ENCODE results near the gene CITED4. TPM values are rescaled to one million over a fixed set of nuclear protein-coding genes. Genes with fewer than 3 reads are reported as not detected.

The CITED4 gene
- total and polyA plus RNA-seq, 9 of the 15 experiments (the other 6 are each of a cell fraction or from before 2014, with no cell fraction given), result 0.11 to 1.2 (median 0.17) TPM; not detected in 2

GRCh38 chr1:40825435-40825788 is 36.8 kb downstream of the CITED4 start:
- CTCF ChIA-PET (ENCODE audit: low intra/inter-chr PET ratio), result interaction anchor here (0.7 kb wide), 1 partner anchor 52 kb away, joined by 4 read pairs; no protein-coding TSS in a partner anchor
- in situ Hi-C loops (cut with MboI), result no loop called here
- peak overlapping the region in 1 of 2 experiments; percentile 66; a peak in 2 of 4 replicates for H3K9ac ChIP-seq (ENCODE audit: insufficient read depth in 1 of 2, low read depth in 2 of 2, low read length in 2 of 2)

More at GRCh38 chr1:40825435-40825788, 36.8 kb downstream of the CITED4 start:
- Histone ChIP-seq H3K4me3 (no peak overlapping the region), H3K4me2 (ENCODE audit: insufficient read depth, low read length) (no peak overlapping the region), H2AFZ (ENCODE audit: low read depth, low read length) (no peak overlapping the region), H3K79me2 (ENCODE audit: control insufficient read depth, insufficient read depth, low read length) (no peaks in the 10 kb centered on the region), H3K36me3 (ENCODE audit: control insufficient read depth, insufficient read depth, low read length) (peaks cover 2% of the 10 kb centered on the region; the same call in 2 of the 3 replicates), H3K9me3 (replicated peaks; ENCODE audit: control insufficient read depth, insufficient read depth, low read depth, low read length) (no peaks in the 10 kb centered on the region), H3K9me1 (ENCODE audit: control insufficient read depth, insufficient read depth, low read length) (peaks cover 10% of the 10 kb centered on the region), H3K27ac (ENCODE audit: extremely low read depth, low read depth, low read length) (no peak overlapping the region), H3K27me3 (ENCODE audit: control insufficient read depth in 2 of 2, insufficient read depth in 2 of 2, low read length in 2 of 2) (no peaks in the 10 kb centered on the region), H4K20me1 (replicated peaks; ENCODE audit: control insufficient read depth, insufficient read depth, low read length) (0 out of 2 replicates have a peak, but pooled peaks cover 4% of the 10 kb centered on the region), H3K4me1 (replicated peaks in 1 of 2; ENCODE audit: control insufficient read depth in 2 of 2, insufficient read depth in 2 of 2, low read length in 2 of 2) (peaks cover 17 to 47% of the 10 kb centered on the region in 2 experiments)
- BruUV-seq (replicated peaks), result no TSS peak
- DNase-seq (ENCODE audit: extremely low read depth in 1 of 4, low spot score in 3 of 4) (no peak), ATAC-seq (no peak), FAIRE-seq (no peak)
- 74% methylated on average over 3 of the region's 3 CpGs for WGBS (ENCODE audit: insufficient coverage, low coverage, missing lambda C conversion rate)
- intact Hi-C loops (cut with micrococcal nuclease), result no loop called here
- TF ChIP-seq CC2D1A (IDR thresholded peaks at IDR 0.05), result no peak
- TF ChIP-seq ZNF143 (CRISPR knock-in tag; IDR thresholded peaks at IDR 0.05), result no peak
- TF ChIP-seq MTF1 (CRISPR knock-in tag; IDR thresholded peaks at IDR 0.05; ENCODE audit: borderline replicate concordance), result no peak
- TF ChIP-seq E2F5 (CRISPR knock-in tag; IDR thresholded peaks at IDR 0.05), result no peak
- TF ChIP-seq NEUROD1 (IDR thresholded peaks at IDR 0.05; ENCODE audit: borderline replicate concordance, low read depth, low read length, partially characterized antibody), result no peak
- TF ChIP-seq XRCC5 (IDR thresholded peaks at IDR 0.05; ENCODE audit: low read depth, low read length), result no peak
- TF ChIP-seq MCM7 (IDR thresholded peaks at IDR 0.05), result no peak
- no peak for TF ChIP-seq SFPQ (IDR thresholded peaks at IDR 0.05; ENCODE audit: low read depth, low read length)
- no peak for TF ChIP-seq ZNF316 (IDR thresholded peaks at IDR 0.05)
- no peak for TF ChIP-seq ZNF133 (CRISPR knock-in tag; IDR thresholded peaks at IDR 0.05)
- POLR2A ChIA-PET, result interaction anchor here (1.0 to 1.4 kb wide), 2 partner anchors 10 to 18 kb away, joined by 3 to 4 read pairs; no protein-coding TSS in a partner anchor

Data from K562 (cell line).